IMR-90 (cell line): Measurements from ENCODE around the gene TMC7.

Experiments
- CEBPB ChIP-seq: IDR thresholded peaks from 2 replicates; pipeline ENCODE4 v1.6.1; 2012; ENCODE audit warnings: low read depth, low read length, improper control_type of control experiment
- CHD1 ChIP-seq: IDR thresholded peaks from 2 replicates; pipeline ENCODE4 v1.6.1; 2012; ENCODE audit warnings: low read depth, low read length, improper control_type of control experiment
- MAZ ChIP-seq: IDR thresholded peaks from 2 replicates; pipeline ENCODE4 v1.6.1; 2012; ENCODE audit warnings: low read depth, mild to moderate bottlenecking, low read length, improper control_type of control experiment, moderate library complexity, borderline replicate concordance
- MXI1 ChIP-seq: IDR thresholded peaks from 2 replicates; pipeline ENCODE4 v1.6.1; 2012; ENCODE audit warnings: low read depth, mild to moderate bottlenecking, low read length, moderate library complexity, borderline replicate concordance
- POLR2A ChIP-seq: IDR thresholded peaks from 2 replicates; pipeline ENCODE4 v1.6.1; 2012; ENCODE audit warnings: mild to moderate bottlenecking, low read depth, low read length
- RFX5 ChIP-seq: IDR thresholded peaks from 2 replicates; pipeline ENCODE4 v1.8.0; 2012; ENCODE audit warnings: low read depth, mild to moderate bottlenecking, low read length, moderate library complexity
- SMC3 ChIP-seq: fragments of 150-350 bp; IDR thresholded peaks from 2 replicates; pipeline ENCODE4 v1.6.1; 2016; ENCODE audit warnings: low read depth, mild to moderate bottlenecking, antibody characterized with exemption, low read length, moderate library complexity
- TF ChIP-seq, protein P1 (sequence below): conservative IDR thresholded peaks from 2 replicates; pipeline ENCODE4 v1.5.1; 2012; ENCODE audit warnings: mild to moderate bottlenecking, low read depth, low read length, improper control_type of control experiment
- TF ChIP-seq, protein P2 (sequence below): fragments of 150-350 bp; IDR thresholded peaks from 2 replicates; pipeline ENCODE4 v1.6.1; 2017; ENCODE audit warnings: mild to moderate bottlenecking, antibody characterized with exemption, low read length, low read depth

DNA sequence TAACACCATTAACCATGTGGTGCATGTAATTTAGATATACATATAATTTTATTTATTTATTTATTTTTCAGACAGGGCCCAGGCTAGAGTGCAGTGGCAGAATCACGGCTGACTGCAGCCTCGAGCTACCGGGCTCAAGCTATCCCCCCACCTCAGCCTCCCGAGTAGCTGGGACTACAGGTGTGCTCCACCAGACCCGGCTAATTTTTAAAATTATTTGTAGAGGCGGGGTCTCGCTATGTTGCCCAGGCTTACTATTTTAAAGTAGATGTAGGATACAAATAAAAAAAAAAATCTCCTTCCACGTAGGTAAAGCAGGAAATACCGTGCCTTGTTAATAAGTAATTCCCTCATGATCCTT, 83.2 kb downstream of the TMC7 start:
- TF ChIP-seq POLR2A (no peak), MAZ (no peak), SMC3 (no peak), CHD1 (no peak), RFX5 (no peak), CEBPB (no peak), MXI1 (no peak)
- TF ChIP-seq, protein P1, sequence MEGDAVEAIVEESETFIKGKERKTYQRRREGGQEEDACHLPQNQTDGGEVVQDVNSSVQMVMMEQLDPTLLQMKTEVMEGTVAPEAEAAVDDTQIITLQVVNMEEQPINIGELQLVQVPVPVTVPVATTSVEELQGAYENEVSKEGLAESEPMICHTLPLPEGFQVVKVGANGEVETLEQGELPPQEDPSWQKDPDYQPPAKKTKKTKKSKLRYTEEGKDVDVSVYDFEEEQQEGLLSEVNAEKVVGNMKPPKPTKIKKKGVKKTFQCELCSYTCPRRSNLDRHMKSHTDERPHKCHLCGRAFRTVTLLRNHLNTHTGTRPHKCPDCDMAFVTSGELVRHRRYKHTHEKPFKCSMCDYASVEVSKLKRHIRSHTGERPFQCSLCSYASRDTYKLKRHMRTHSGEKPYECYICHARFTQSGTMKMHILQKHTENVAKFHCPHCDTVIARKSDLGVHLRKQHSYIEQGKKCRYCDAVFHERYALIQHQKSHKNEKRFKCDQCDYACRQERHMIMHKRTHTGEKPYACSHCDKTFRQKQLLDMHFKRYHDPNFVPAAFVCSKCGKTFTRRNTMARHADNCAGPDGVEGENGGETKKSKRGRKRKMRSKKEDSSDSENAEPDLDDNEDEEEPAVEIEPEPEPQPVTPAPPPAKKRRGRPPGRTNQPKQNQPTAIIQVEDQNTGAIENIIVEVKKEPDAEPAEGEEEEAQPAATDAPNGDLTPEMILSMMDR = no peak
- TF ChIP-seq, protein P2, sequence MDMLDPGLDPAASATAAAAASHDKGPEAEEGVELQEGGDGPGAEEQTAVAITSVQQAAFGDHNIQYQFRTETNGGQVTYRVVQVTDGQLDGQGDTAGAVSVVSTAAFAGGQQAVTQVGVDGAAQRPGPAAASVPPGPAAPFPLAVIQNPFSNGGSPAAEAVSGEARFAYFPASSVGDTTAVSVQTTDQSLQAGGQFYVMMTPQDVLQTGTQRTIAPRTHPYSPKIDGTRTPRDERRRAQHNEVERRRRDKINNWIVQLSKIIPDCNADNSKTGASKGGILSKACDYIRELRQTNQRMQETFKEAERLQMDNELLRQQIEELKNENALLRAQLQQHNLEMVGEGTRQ = no peak
